ENCODE results near the gene NXF1.
"Not testable (repeated sequence)": the region's sequence is repeated elsewhere in the genome, so short reads cannot be mapped to it uniquely, and the experiment has no call there.

Gene NXF1

GRCh38 chr11:62832336-62833234 is 27.3 kb upstream of the NXF1 start, which contains the start of gene TEX54:
TSS of gene TEX54 (minus strand) at chr11:62832841.
- peak; percentile 28 for DNase-seq (ENCODE audit: low spot score)

GRCh38 chr11:62831520-62832335 is 26.5 kb upstream of the NXF1 start, which contains the start of gene STX5:
TSS of gene STX5 (minus strand) at chr11:62832051. CDS start at chr11:62831243, 808 bp downstream.
- DNase-seq (ENCODE audit: low spot score), result peak; percentile 96

GRCh38 chr11:62830904-62831519 is 25.8 kb upstream of the NXF1 start:
- no peak for DNase-seq (ENCODE audit: low spot score)

DNA sequence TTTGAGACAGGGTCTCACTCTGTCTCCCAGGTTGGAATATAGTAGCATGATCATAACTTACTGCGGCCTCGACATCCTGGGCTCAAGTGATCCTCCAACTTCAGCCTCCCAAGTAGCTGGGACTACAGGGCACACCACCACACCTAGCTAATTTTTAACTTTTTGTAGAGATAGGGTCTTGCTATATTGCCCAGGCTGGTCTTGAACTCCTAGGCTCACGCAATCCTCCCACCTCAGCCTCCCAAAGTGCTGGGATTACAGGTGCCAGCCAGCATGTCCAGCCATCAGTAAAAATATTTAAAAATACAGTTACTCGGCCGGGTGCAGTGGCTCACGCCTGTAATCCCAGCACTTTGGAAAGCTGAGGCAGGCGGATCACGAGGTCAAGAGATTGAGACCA is 22.9 kb upstream of the NXF1 start:
- not testable (repeated sequence) for DNase-seq (ENCODE audit: low spot score)

DNA sequence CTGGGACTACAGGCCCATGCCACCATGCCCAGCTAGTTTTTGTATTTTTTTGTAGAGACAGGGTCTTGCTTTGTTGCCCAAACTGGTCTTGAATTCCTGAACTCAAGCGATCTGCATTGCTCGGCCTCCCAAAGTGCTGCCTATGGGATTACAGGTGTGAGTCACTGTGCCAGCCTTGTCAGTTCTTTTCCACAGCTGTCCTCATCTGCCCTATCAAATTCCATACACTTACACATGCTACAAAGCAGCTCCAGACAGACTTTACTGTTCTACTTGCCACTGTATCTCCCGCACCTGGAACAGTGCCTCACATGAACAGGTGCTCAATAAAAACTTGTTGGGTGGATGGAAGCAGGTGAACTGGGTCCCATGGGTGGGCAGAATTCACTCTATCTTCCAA is 18.4 kb upstream of the NXF1 start:
- no peak for DNase-seq (ENCODE audit: low spot score)

DNA sequence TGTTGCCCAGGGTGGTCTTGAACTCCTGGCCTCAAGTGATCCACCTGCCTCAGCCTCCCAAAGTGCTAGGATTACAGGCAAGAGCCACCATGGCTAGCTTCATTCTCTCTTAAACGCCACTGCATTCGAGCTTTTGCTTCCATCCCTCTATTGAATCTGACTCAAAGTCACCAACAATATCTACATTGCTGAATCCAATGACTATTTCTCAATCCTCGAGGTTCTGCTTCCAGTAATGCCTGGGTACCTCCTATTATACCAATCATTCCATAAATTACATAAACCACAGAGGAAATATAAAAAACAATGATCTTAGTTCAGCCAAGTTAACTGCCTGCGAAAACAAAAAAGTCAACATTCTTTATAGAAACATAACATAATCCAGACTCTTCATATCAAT is 11.9 kb upstream of the NXF1 start:
- no peak for DNase-seq (ENCODE audit: low spot score)

DNA sequence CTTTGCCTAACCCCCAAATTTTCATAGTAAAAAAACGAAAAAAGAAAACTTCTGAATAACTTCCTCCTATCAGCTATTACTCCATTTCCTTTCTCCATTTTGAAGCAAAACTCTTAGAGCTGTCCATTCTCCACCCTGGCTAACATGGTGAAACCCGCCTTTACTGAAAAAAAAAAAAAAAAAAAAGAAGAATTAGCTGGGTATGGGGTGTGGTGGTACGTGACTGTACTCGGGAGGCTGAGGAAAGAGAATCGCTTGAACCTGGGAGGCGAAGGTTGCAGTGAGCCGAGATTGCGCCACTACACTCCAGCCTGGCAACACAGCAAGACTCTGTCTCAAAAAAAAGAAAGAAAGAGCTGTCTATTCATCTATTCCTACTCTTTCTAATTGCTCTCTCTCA is 11.3 kb upstream of the NXF1 start:
- DNase-seq (ENCODE audit: low spot score), result no peak

DNA sequence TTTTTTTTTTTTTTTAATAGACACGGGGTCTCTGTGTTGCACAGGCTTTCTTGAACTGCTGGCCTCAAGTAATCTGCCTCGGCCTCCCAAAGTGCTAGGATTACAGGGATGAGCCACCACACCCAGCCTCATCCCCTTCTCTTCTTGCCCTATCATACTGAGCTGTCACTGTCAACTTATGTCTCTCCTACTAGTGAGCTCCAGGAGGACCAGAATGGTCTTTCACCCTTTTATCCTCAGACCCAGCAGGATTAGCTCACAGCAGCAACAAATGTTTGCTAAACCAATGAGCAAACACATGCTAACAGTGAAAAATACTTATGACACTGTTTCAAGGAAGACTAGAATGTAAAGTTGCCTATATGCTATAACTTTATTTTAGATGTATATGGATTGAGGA is 6.4 kb upstream of the NXF1 start:
- no peak for DNase-seq (ENCODE audit: low spot score)

- DNase-seq (ENCODE audit: low spot score), result no peak
These were observed 5.5 kb upstream of the NXF1 start for GRCh38 chr11:62810748-62811147.

DNA sequence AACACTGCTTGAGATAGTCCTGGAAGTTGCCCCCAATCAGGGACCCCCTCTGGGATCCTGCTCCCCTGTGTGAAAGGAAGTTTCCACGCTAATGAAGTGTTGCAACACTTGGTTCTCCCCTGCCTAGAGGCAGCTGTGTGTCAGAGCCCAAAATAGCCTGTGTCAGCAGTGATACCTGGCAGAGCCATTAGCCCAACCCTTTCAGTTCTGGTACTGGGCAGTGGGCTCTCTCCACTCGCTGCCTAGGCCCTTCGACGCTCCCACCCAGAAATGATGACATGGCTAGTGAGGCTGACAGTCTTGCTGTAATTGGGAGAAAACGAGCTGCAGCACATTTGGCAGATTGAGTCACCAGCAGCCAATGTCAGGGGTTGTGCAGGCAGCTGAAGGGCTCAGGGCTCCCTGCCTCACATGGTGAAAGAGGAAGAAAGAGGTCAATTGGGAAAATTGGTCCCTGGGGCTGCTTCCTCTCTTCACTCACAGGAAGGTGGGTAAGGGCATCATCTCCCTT is 1.4 kb upstream of the NXF1 start:
- peak; percentile 41 for DNase-seq (ENCODE audit: low spot score)

DNA sequence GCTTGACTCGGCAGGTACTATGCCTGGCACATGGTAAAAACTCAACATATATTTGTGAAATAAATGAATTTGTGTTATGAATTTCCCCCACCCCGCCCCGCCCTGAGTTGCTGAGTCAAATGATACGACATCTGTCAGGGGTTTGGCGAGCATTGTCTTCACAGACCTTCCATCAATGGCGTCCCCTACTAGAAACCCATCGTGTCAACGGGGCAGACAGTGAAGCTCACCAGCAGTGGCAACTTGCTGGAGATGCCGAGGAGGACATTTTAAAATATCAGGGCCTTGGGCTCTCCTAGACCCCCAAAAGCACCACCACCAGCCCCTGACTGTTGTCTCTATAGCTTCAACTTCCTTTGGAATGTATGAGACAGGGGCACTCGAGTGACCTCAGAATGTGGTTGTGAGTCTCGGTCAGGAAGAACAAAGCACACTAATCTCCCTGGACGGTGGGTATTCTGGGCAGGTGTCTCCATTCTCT is 761 bp upstream of the NXF1 start:
- DNase-seq (ENCODE audit: low spot score), result no peak

DNA sequence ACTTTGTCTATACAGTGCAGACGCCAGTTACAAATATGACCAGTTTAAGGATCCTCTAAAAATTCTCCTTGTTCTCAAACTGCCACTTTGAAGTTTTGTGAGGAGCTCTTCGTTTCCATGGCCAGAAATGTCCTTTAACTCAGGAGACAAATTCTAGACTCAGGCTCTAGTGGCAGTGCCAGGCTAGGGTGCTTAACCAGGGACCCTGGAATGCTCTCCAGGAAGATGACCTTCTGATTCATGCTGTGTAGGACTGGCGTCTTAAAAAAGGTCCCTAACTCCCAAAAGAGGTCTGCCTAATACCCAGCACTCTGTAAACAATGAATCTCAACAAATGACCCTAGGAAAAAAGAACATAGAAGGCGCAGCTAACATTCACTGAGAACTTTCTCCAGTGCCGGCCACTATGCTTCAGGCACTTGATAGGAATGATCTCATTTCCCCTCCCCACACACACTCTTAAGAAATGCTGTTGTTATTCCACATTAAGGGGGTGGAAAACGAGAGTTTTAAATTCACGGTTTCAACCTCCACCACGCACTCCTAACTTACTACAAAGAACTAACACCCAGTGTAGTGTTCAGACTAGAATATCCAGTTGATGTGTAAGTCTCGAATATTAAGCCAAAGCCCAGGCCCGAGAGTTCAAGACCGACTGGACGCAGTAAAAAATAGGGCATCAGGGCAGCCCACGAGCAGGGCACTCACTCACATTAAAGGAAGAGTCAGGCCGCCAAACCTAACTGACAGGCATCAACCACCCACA is 747 bp downstream of the NXF1 start:
- no peak for DNase-seq (ENCODE audit: low spot score)

- DNase-seq (ENCODE audit: low spot score), result no peak
These were observed 4.2 kb downstream of the NXF1 start for GRCh38 chr11:62801071-62801470.

GRCh38 chr11:62799486-62799885 is 5.8 kb downstream of the NXF1 start:
- DNase-seq (ENCODE audit: low spot score), result no peak

DNA sequence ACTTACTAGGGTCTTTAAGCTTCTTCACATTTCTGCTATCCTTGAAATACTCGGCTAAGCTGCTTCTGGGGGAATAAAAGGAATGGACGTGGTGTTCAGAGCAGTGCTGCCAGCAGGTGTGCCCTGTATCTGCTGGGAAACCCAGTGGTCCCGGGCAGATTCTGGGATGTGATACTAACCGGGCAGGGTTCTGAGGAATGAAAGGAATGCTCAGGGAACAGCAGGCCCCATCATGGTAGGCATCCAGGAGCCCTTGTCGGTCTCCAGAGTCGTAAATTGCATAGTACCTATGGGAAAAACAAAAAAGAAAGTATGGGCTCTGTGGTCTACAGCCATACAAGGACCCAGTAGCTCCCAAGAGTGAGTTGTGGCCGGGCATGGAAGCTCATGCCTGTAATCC is 9.0 kb downstream of the NXF1 start:
- DNase-seq (ENCODE audit: low spot score), result no peak

- no peak for DNase-seq (ENCODE audit: low spot score)
These were observed 11.0 kb downstream of the NXF1 start for GRCh38 chr11:62794201-62794775.

DNA sequence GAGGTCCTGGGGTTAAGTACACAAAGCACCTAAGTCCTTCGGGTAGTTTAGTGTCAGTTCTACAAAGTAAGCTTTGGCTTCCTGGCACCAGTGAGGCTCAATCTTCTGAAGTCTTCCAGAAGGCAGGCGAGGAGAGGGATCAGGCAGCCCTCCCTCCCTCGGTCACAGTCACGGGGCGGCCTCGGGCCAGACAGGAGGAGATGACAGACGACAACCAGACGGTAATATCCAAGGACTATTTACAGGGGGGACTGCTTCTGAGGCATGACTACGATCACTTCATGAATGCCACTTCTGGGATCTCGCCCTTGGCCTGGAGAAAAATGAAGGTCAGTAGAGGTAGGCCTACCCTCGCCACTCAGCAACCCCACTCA is 13.1 kb downstream of the NXF1 start:
- no peak for DNase-seq (ENCODE audit: low spot score)

DNA sequence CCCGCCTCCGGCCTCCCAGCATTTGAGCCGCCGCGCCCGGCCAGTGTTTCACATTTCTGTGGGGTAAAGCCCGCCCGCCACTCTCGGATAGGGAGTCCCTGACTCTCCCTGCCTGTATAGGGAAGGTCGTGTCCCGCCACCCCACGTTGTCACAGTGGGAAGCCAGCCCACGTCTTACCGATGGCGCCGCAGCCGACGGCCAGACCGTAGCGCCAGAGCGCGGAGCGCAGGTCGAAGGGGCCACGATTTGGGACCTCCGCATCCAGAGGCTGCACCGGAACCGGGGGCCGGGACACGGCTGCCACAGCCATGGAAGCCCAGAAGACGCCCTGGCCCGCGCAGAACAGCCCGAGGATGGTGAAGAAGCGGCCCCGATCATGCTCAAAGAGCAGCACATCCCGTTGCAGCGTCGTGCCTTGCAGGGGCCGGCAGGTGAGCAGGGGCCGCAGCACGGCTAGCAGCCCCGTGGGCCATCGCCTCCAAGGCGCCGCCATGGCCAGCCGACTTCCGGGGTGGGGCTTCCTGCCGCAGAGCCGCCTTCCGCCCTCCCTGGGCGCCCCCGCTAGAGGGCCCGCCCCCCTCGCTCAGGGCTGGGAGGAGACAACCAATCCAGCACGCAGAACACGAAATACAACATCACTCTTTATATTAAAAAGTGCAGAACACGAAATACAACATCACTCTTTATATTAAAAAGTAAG is 13.6 kb downstream of the NXF1 start, which contains the start of gene TMEM223:
Gene TMEM223 (minus strand): TSS at position 506 of the 701 bp plus-strand sequence. CDS start 12 bp downstream, at position 494.
- DNase-seq (ENCODE audit: low spot score), result peak; percentile 92

GRCh38 chr11:62789576-62789975 is 15.7 kb downstream of the NXF1 start:
- DNase-seq (ENCODE audit: low spot score), result no peak

GRCh38 chr11:62788991-62789390 is 16.2 kb downstream of the NXF1 start:
- no peak for DNase-seq (ENCODE audit: low spot score)
